ES-I3 (cell line): ENCODE data around the gene PNP.
A peak's percentile ranks its signal among the peaks of the same experiment; 100 is the strongest.

ENCODE experiments used
- H3K36me3 ChIP-seq: 2 replicates; pipeline ENCODE4 v1.6.1; 2013; ENCODE audit warnings: mild to moderate bottlenecking, low read length, control low read depth, moderate library complexity; ENCODE audit not compliant: insufficient read depth
- H3K4me1 ChIP-seq: 2 replicates; pipeline ENCODE4 v1.6.1; 2013; ENCODE audit warnings: mild to moderate bottlenecking, control low read depth, low read length; ENCODE audit not compliant: insufficient read depth
- H3K9ac ChIP-seq: 2 replicates; pipeline ENCODE4 v1.6.1; 2013; ENCODE audit warnings: low read depth, mild to moderate bottlenecking, low read length, moderate library complexity
- H3K9me3 ChIP-seq: 2 replicates; pipeline ENCODE4 v1.6.1; 2013; ENCODE audit warnings: mild to moderate bottlenecking, low read length, moderate library complexity; ENCODE audit not compliant: control insufficient read depth, insufficient read depth

PNP gene

GRCh38 chr14:20469242-20469889 lies at the start of gene PNP:
PNP (plus strand) TSS chr14:20469406; CDS start chr14:20469525, 119 bp downstream.
- H3K9me3 ChIP-seq: no peaks in the 10 kb centered on the region

GRCh38 chr14:20419419-20419818 lies 49.8 kb upstream of the PNP start:
- Histone ChIP-seq H3K9ac (no peak overlapping the region), H3K9me3 (no peaks in the 10 kb centered on the region), H3K36me3 (no peaks in the 10 kb centered on the region), H3K4me1 (peaks cover 5% of the 10 kb centered on the region)

More at GRCh38 chr14:20469242-20469889, at the start of gene PNP:
- Histone ChIP-seq H3K36me3 (peaks cover 18% of the 10 kb centered on the region), H3K4me1 (peaks cover 5% of the 10 kb centered on the region; the same call in 1 of the 2 replicates), H3K9ac (peak within 1 kb of the TSS; percentile 81)

GRCh38 chr14:20421267-20421666 lies 47.9 kb upstream of the PNP start:
- Histone ChIP-seq H3K36me3 (no peaks in the 10 kb centered on the region), H3K9me3 (no peaks in the 10 kb centered on the region), H3K4me1 (peaks cover 5% of the 10 kb centered on the region), H3K9ac (no peak overlapping the region)

- H3K36me3 ChIP-seq: no peaks in the 10 kb centered on the region
- no peaks in the 10 kb centered on the region for H3K9me3 ChIP-seq
- no peak overlapping the region for H3K9ac ChIP-seq
- peaks cover 11% of the 10 kb centered on the region for H3K4me1 ChIP-seq
These were observed 46.3 kb upstream of the PNP start for GRCh38 chr14:20422886-20423285.

GRCh38 chr14:20424851-20425250 lies 44.4 kb upstream of the PNP start:
- Histone ChIP-seq H3K9ac (no peak overlapping the region), H3K36me3 (no peaks in the 10 kb centered on the region), H3K9me3 (no peaks in the 10 kb centered on the region), H3K4me1 (peaks cover 16% of the 10 kb centered on the region)

- H3K36me3 ChIP-seq: no peaks in the 10 kb centered on the region
- H3K9ac ChIP-seq: no peak overlapping the region; the same call in 1 of the 2 replicates
- no peaks in the 10 kb centered on the region for H3K9me3 ChIP-seq
- peaks cover 11% of the 10 kb centered on the region for H3K4me1 ChIP-seq
These were observed 41.8 kb upstream of the PNP start for GRCh38 chr14:20427231-20428009.

- H3K36me3 ChIP-seq: no peaks in the 10 kb centered on the region
- no peaks in the 10 kb centered on the region for H3K9me3 ChIP-seq
- no peak overlapping the region; the same call in 1 of the 2 replicates for H3K9ac ChIP-seq
- peaks cover 11% of the 10 kb centered on the region for H3K4me1 ChIP-seq
These were observed 41.2 kb upstream of the PNP start for GRCh38 chr14:20428010-20428365.

- no peaks in the 10 kb centered on the region for H3K9me3 ChIP-seq
- no peak overlapping the region for H3K9ac ChIP-seq
- H3K4me1 ChIP-seq: peaks cover 11% of the 10 kb centered on the region
- no peaks in the 10 kb centered on the region for H3K36me3 ChIP-seq
These were observed 40.4 kb upstream of the PNP start for GRCh38 chr14:20428802-20429201.

GRCh38 chr14:20429801-20430669 lies 39.2 kb upstream of the PNP start:
- no peak overlapping the region for H3K9ac ChIP-seq
- peaks cover 11% of the 10 kb centered on the region for H3K4me1 ChIP-seq
- no peaks in the 10 kb centered on the region for H3K36me3 ChIP-seq
- no peaks in the 10 kb centered on the region for H3K9me3 ChIP-seq

- Histone ChIP-seq H3K9me3 (no peaks in the 10 kb centered on the region), H3K9ac (no peak overlapping the region), H3K4me1 (no peaks in the 10 kb centered on the region; the same call in 1 of the 2 replicates), H3K36me3 (no peaks in the 10 kb centered on the region)
These were observed 34.3 kb upstream of the PNP start for GRCh38 chr14:20434701-20435581.

GRCh38 chr14:20435582-20436362 lies 33.4 kb upstream of the PNP start, which contains the start of gene KLHL33:
KLHL33 (minus strand) TSS chr14:20436166; CDS start chr14:20435811, 355 bp downstream.
- Histone ChIP-seq H3K9me3 (no peaks in the 10 kb centered on the region), H3K9ac (no peak within 1 kb of the TSS), H3K4me1 (no peaks in the 10 kb centered on the region; the same call in 1 of the 2 replicates), H3K36me3 (no peaks in the 10 kb centered on the region)

GRCh38 chr14:20436363-20436755 lies 32.8 kb upstream of the PNP start:
- Histone ChIP-seq H3K4me1 (no peaks in the 10 kb centered on the region; the same call in 1 of the 2 replicates), H3K9ac (no peak overlapping the region), H3K9me3 (no peaks in the 10 kb centered on the region), H3K36me3 (no peaks in the 10 kb centered on the region)

GRCh38 chr14:20438664-20439063 lies 30.5 kb upstream of the PNP start:
- Histone ChIP-seq H3K36me3 (no peaks in the 10 kb centered on the region; the same call in 1 of the 2 replicates), H3K9me3 (0 out of 2 replicates have a peak, but pooled peaks cover 3% of the 10 kb centered on the region), H3K4me1 (no peaks in the 10 kb centered on the region; the same call in 1 of the 2 replicates), H3K9ac (no peak overlapping the region)
